Measurements from ENCODE around the gene CPEB3.

The CPEB3 gene

GRCh38 chr10:92014620-92015019 lies 276.3 kb downstream of the CPEB3 start:
- no peak for FAIRE-seq

GRCh38 chr10:92011560-92012214 lies 279.2 kb downstream of the CPEB3 start:
- peak; percentile 95 for FAIRE-seq

GRCh38 chr10:92010047-92010735 lies 280.7 kb downstream of the CPEB3 start:
- FAIRE-seq, result no peak

GRCh38 chr10:92009445-92009844 lies 281.4 kb downstream of the CPEB3 start:
- no peak for FAIRE-seq

DNA sequence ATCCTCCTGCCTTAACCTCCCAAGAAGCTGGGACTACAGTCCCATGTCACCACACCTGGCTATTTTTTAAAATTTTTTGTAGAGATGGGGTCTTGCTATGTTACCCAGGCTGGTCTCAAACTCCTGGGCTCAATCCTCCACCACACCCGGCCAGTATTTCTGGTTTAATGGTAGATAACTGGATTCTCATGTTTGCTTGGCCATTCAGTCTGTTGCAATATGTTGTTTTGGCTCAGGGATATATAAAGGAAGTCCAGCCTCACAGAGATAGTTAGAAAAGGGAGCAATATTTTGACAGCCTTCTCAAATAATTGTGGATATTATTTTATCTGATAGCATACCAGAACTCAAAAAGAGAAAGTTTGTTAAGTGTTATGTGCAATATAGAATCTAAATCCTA lies 284.9 kb downstream of the CPEB3 start:
- no peak for FAIRE-seq

- FAIRE-seq, result no peak
Measured at GRCh38 chr10:92003258-92003657, 287.6 kb downstream of the CPEB3 start.

DNA sequence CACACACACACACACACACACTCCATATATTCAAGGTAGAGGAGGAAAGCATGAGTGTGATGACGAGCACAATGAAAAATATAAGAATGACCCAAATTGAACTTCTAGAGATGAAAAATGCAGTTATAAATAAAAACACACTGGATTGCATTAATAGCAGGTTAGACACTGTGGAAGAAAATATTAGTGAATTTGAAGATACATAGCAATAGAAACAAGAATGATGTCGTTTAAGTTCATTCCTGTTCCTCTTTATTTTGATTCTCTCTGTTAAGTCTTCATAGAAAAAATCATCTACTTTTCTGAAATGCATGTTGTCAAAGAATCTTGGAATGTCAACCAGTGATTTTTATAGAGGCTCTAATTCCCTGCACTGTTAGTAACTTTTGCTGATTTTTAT lies 288.9 kb downstream of the CPEB3 start:
- FAIRE-seq, result peak; percentile 45

DNA sequence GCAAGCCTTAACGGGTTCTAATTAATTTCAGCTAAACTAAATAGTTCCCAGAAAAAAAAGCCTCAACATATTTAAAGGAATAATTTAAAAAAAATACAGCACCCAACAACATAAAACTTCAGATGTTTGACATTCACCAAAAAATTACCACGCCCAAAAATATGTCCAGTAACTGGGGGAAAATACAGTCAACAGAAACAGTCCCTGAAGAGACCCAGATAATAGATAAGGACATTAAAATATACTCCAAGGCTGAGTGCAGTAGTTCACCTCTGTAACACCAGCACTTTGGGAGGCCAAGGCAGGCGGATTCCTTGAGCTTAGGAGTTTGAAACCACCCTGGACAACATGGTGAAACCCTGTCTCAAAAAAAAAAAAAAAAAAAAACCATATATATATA lies 289.3 kb downstream of the CPEB3 start:
- no peak for FAIRE-seq

All from islet of Langerhans (tissue), 1 donor.